HG03280 (cell line): ENCODE data around the gene SYT13.

ENCODE experiments used
- ATAC-seq: cut with Tn5 transposase; IDR thresholded peaks from one replicate; pipeline ENCODE4 v1.9.1; 2021; ENCODE audit warnings: mild to moderate bottlenecking, moderate library complexity; ENCODE audit not compliant: unreplicated experiment

SYT13 gene

GRCh38 chr11:45275828-45276227 lies 10.3 kb downstream of the SYT13 start:
- ATAC-seq: no peak

DNA sequence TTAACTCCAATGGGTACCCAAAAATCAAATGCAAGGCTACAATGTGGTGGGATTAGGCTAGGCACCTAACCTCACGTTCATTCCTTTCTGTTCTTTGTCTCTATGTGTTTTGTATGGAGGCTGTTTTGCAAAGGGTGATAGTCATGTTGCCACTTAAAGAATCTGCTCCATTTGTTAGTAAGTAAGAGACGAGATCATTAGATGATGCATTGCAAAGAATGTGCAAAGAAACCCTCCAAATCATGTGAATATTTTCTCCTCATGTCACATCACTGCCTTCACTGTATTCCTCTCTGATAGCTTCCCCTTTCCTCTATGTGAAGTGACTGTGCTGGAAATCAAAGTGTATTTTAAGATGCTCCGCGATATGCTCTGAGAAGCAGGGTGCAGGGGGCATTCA lies 11.9 kb downstream of the SYT13 start:
- no peak for ATAC-seq

- ATAC-seq: no peak
These were observed 12.6 kb downstream of the SYT13 start for GRCh38 chr11:45273509-45273908.

GRCh38 chr11:45272701-45273100 lies 13.4 kb downstream of the SYT13 start:
- ATAC-seq: no peak

DNA sequence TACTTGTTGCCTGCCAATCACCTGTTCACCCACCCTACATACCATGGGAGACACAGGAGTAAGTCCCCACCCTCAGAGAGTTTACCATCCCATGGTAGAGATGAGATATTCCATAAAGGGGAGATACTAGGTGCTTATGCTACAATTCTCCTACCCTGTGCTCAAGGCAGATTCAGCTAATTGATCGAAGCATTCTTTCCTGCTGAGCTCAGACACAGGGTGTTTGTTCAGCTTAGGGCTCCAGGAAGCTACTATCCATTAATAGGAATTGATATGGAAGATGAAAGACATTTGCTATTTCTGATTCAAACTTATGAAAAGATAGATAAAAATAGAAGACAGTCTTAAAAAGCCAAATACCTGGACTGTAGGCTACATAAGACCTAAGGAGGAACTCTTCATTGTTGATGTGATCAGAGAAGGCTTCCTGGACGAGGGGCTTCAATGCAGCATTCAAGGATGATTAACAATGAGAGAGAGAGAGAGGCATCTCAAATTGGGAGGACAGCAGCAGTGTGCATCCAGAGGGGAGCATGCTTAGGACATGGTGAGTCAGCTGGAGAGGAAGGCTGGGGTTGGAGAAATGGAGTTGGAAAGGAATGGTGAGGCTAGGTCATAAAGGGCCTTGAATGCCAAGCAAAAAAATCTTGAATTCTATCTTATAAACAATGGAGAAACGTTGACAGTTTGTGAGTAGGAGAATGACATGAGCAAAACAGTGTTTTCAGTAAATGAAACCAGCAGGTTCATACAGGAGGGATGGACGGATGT lies 15.0 kb downstream of the SYT13 start:
- ATAC-seq: no peak

GRCh38 chr11:45269678-45270077 lies 16.5 kb downstream of the SYT13 start:
- no peak for ATAC-seq

GRCh38 chr11:45267652-45268299 lies 18.4 kb downstream of the SYT13 start:
- ATAC-seq: no peak

- no peak for ATAC-seq
These were observed 19.1 kb downstream of the SYT13 start for GRCh38 chr11:45267052-45267451.

- ATAC-seq: no peak
These were observed 19.5 kb downstream of the SYT13 start for GRCh38 chr11:45266676-45267020.

- ATAC-seq: no peak
These were observed 20.0 kb downstream of the SYT13 start for GRCh38 chr11:45265969-45266675.

DNA sequence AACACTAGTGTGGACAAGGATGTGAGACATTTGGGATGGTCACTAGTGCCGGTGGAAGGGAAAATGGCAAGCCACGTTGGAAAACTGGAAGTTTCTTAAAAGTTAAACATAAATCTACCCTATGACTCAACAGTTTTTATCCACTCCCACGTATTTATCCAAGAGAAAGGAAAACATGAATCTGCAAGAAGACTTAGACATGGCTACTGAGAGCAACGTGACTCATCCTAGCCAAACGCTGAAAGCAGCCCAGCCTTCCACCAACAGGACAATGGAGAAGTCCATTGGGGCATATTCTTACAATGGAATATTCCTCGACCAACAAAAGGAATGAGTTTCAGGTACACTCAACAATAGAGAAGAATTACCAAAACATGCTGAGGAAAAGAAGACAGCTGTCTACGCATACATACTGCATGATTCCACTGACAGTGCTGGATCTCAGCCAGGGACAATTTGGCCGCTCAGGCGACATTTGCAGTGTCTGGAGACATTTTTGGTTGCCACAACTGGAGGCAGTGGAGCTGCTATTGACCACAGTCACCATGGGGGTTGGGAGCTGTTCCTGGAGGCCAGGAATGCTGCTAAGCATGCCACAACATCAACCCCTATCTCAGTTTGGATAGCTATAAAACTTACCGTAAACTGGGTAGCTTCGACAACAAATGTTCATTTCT lies 21.2 kb downstream of the SYT13 start:
- ATAC-seq: no peak

DNA sequence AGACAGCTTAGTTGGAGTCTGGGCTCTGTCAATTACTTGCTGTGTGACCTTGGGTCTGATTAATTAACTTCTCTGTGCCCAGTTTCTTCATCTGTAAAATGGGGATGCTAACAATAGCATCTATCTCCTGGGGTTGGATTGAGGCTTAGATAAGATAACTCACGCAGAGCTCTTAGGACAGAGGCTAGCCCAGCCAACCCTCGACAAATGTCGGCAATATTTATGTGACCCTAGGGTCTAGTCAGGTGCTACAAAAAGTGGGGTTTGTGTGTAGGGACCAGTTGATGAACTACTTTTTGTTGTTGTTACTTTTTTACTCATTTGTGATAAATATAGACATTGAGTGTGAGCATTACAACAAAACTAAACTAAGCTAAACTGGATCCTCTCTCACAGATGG lies 22.4 kb downstream of the SYT13 start:
- no peak for ATAC-seq

GRCh38 chr11:45262900-45263299 lies 23.2 kb downstream of the SYT13 start:
- no peak for ATAC-seq

DNA sequence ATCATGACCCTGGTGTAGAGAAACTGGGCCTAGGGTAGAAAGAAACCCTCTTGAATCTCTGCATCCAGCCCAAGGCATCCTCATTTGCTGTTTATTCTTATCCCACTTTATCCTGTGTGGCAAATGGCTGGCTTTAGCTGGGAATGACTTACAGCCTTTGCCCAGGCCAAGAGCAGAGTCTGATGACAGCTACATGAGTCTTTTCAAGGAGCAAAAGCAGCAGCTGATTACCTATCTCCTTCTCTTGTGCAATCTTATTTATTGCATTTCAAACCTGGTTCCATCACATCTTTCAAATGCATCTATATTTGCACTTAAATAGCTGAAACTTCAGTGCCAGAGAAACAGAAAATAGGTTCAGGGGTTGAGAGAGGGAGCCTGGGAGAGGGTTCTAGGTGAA lies 26.1 kb downstream of the SYT13 start:
- ATAC-seq: no peak

DNA sequence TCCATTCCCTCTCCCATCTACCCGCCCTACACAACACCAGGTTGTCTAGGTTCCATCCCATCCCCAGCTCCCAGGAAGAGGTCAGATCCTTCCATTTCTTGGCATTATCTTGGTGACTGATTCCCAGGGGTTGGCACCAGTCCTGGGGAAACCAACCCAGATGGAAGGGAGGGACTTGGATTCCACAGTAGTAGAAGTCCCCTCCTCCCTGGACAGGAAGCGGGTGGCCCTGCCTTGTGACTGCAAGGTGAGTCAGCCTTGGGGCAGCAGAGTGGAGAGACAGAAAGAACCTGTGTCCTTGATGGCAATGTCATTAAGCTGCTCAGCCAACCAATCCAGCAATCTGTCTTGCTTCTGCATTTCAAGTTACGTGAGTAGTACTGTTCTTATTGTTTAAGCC lies 26.5 kb downstream of the SYT13 start:
- no peak for ATAC-seq

GRCh38 chr11:45258982-45259530 lies 27.1 kb downstream of the SYT13 start:
- ATAC-seq: no peak

DNA sequence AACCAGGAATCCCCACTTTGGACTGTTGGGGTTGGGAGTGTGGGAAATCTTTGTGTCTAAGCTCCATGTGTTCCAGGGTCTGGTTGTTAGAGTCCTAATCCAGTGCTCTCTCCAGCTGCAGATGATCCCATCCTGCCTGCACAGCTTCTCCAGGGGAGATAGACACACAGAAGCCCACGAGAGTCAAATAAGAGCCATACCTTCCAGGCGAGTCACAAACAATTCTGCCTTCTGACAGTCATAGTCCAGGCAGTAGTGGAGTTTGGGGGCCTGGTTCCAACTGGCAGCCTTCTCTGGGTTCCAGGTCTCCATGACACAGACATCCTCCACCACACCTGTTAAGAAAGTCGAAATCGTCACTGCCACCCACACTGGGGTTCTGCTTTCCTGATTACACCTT lies 32.1 kb downstream of the SYT13 start:
- no peak for ATAC-seq

- no peak for ATAC-seq
These were observed 32.5 kb downstream of the SYT13 start for GRCh38 chr11:45253640-45254039.

DNA sequence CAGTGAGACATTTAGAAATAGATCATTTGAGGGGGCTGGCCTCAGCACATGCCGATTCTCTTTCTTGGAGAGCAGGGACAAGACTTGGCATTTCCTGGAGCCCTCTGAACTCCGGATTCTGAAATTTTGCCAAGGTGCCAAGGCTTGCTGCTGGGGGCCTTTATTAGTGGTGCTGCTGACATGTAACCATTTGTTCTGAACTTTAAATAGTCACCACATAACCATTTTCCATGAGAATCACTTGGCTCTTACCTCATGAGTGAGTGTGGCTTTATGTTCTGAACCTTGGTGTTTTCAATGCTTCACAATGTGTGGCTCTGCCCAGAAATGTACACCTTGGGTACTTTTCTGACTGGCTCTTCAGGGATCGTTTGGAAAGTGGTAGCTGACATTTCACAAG lies 33.3 kb downstream of the SYT13 start:
- ATAC-seq: no peak

GRCh38 chr11:45252134-45252856 lies 33.8 kb downstream of the SYT13 start:
- no peak for ATAC-seq
